CD4-positive, CD25-positive, alpha-beta regulatory T cell (primary cell): ENCODE measurements around the gene FAM24A. TPM values are rescaled to one million over a fixed set of nuclear protein-coding genes. Genes with fewer than 3 reads are reported as not detected.

Experiments used
- ATAC-seq, 2 donors: fragments of 150-1000 bp; cut with Tn5 transposase; one replicate each; pipeline ENCODE4 v1.10.0; 2021; ENCODE audit warnings: low read depth in 2 of 2, moderate number of reproducible peaks in 2 of 2, moderate library complexity in 1 of 2
- DNase-seq, 3 donors: peaks; one replicate each; pipeline versions ENCODE4 v3.0.0 to v3.0.0-alpha.2; 2012 to 2022; ENCODE audit warnings: mixed read lengths in 1 of 3
- H3K27ac ChIP-seq: one replicate; pipeline ENCODE4 v1.7.0; 2013; ENCODE audit warnings: mild to moderate bottlenecking, low read length; ENCODE audit not compliant: insufficient read depth, poor library complexity, severe bottlenecking
- H3K27me3 ChIP-seq: one replicate; pipeline ENCODE4 v1.7.0; 2013; ENCODE audit warnings: low read length; ENCODE audit not compliant: control insufficient read depth, insufficient read depth
- H3K36me3 ChIP-seq: one replicate; pipeline ENCODE4 v1.7.0; 2013; ENCODE audit warnings: mild to moderate bottlenecking, low read length, moderate library complexity; ENCODE audit not compliant: control insufficient read depth, insufficient read depth
- H3K4me1 ChIP-seq: 2 replicates; pipeline ENCODE4 v1.7.0; 2013; ENCODE audit warnings: mild to moderate bottlenecking, low read length; ENCODE audit not compliant: insufficient read depth, control insufficient read depth, poor library complexity, severe bottlenecking
- H3K4me3 ChIP-seq: one replicate; pipeline ENCODE4 v1.7.0; 2013; ENCODE audit warnings: low read depth, mild to moderate bottlenecking, low read length, moderate library complexity
- H3K9me3 ChIP-seq, 2 experiments: 1 replicate in 1 of 2; 2 replicates in 1 of 2; pipeline ENCODE4 v1.7.0; 2013; ENCODE audit warnings: low read length in 2 of 2, mild to moderate bottlenecking in 1 of 2, moderate library complexity in 1 of 2; ENCODE audit not compliant: control insufficient read depth in 2 of 2
- H3K27ac Mint-ChIP-seq, 3 donors: one replicate each; pipeline ENCODE4 v1.8.0; 2020 to 2022; ENCODE audit warnings: mild to moderate bottlenecking in 3 of 3, mixed read lengths in 3 of 3, moderate library complexity in 2 of 3
- H3K27me3 Mint-ChIP-seq: one replicate; pipeline ENCODE4 v1.8.0; 2022; ENCODE audit warnings: mild to moderate bottlenecking, mixed read lengths
- H3K36me3 Mint-ChIP-seq: one replicate; pipeline ENCODE4 v1.8.0; 2020; ENCODE audit warnings: mixed read lengths
- H3K4me1 Mint-ChIP-seq, 4 donors: one replicate each; pipeline ENCODE4 v1.8.0; 2020 to 2022; ENCODE audit warnings: mixed read lengths in 4 of 4, mild to moderate bottlenecking in 1 of 4
- H3K4me3 Mint-ChIP-seq, 4 donors: one replicate each; pipeline ENCODE4 v1.8.0; 2020 to 2022; ENCODE audit warnings: mild to moderate bottlenecking in 4 of 4, mixed read lengths in 4 of 4, moderate library complexity in 3 of 4
- H3K9me3 Mint-ChIP-seq, 7 donors: one replicate each; pipeline ENCODE4 v1.8.0; 2020 to 2022; ENCODE audit warnings: mixed read lengths in 7 of 7, mild to moderate bottlenecking in 3 of 7, moderate library complexity in 2 of 7
- polyA plus RNA-seq, 4 donors: library from polyadenylated mRNA; unstranded; fragments of 300-500 nt; fragmentation: Illumina TruSeq; gene quantifications; one replicate each; pipeline ENCODE4 v1.2.3, GENCODE V29; 2021
- total RNA-seq: library from RNA; stranded (reverse); gene quantifications from one replicate; pipeline ENCODE4 v1.2.3, GENCODE V29; 2022

Gene FAM24A
- total and polyA plus RNA-seq, 5 donors from 2014 or later = not detected

GRCh38 chr10:122939133-122939855 is 28.9 kb downstream of the FAM24A start:
- Histone ChIP-seq H3K27ac (no peak overlapping the region), H3K9me3 (no peaks in the 10 kb centered on the region), H3K27me3 (no peaks in the 10 kb centered on the region), H3K4me3 (no peak overlapping the region), H3K4me1 (no peaks in the 10 kb centered on the region), H3K36me3 (peaks cover 29% of the 10 kb centered on the region)
- no peaks in the 10 kb centered on the region for H3K9me3 Mint-ChIP-seq
- DNase-seq = no peak
- no peak for ATAC-seq
- no peak overlapping the region for H3K4me3 Mint-ChIP-seq
- H3K27me3 Mint-ChIP-seq = no peaks in the 10 kb centered on the region
- no peak overlapping the region for H3K27ac Mint-ChIP-seq
- peaks cover 47% of the 10 kb centered on the region for H3K36me3 Mint-ChIP-seq
- peaks cover 5 to 12% (median 10%) of the 10 kb centered on the region in 4 donors for H3K4me1 Mint-ChIP-seq

DNA sequence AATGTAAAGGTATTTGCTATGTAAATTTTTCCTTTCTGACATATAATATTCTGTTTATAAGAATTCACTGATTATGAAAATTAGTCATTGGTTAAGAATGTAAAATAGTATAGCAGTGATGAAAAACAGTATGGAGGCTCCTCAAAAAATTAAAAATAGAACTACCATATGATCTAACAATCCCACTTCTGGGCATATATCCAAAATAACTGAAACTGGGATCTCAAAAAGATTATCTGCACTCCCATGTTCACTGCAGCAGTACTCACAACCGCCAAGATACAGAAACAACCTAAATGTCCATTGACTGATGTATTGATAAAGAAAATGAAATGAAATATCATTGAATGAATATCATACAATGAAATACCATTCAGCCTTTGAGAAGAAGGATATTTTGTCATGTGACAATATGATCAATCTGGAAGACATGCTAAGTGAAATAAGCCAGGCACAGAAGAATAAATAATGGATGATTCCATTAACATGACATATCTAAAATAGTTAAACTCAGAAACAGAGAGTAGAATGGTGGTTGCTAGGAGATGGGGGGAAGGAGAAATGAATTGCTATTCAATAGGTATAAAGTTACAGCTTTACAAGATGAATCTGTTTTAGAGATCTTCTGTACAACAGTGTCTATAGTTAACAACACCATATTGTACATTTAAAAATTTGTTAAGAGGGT is 29.6 kb downstream of the FAM24A start:
- Mint-ChIP-seq H3K4me1 (peaks cover 4 to 12% (median 10%) of the 10 kb centered on the region in 4 donors), H3K4me3 (no peak overlapping the region), H3K36me3 (peaks cover 47% of the 10 kb centered on the region), H3K27ac (no peak overlapping the region), H3K9me3 (no peaks in the 10 kb centered on the region), H3K27me3 (no peaks in the 10 kb centered on the region)
- Histone ChIP-seq H3K9me3 (no peaks in the 10 kb centered on the region), H3K36me3 (peaks cover 29% of the 10 kb centered on the region), H3K4me3 (no peak overlapping the region), H3K27ac (no peak overlapping the region), H3K4me1 (no peaks in the 10 kb centered on the region), H3K27me3 (no peaks in the 10 kb centered on the region)
- ATAC-seq (no peak), DNase-seq (no peak)

- no peaks in the 10 kb centered on the region for H3K27me3 ChIP-seq
- ATAC-seq (no peak), DNase-seq (no peak)
- H3K4me1 ChIP-seq = peaks cover 13% of the 10 kb centered on the region
- H3K36me3 Mint-ChIP-seq = peaks cover 27% of the 10 kb centered on the region
- H3K27me3 Mint-ChIP-seq = no peaks in the 10 kb centered on the region
- H3K9me3 ChIP-seq = peaks cover 0 to under 1% of the 10 kb centered on the region in 2 experiments
- H3K4me1 Mint-ChIP-seq = peaks cover 28 to 39% (median 34%) of the 10 kb centered on the region in 4 donors
- H3K27ac ChIP-seq = no peak overlapping the region
- H3K36me3 ChIP-seq = peaks cover 26% of the 10 kb centered on the region
- peaks cover 0 to 2% (median 0%) of the 10 kb centered on the region in 7 donors for H3K9me3 Mint-ChIP-seq
- H3K27ac Mint-ChIP-seq = no peak overlapping the region
- H3K4me3 Mint-ChIP-seq = peak overlapping the region in 1 of 4 donors; percentile 39
- H3K4me3 ChIP-seq = no peak overlapping the region
These were observed 38.9 kb downstream of the FAM24A start for GRCh38 chr10:122949296-122949695.

DNA sequence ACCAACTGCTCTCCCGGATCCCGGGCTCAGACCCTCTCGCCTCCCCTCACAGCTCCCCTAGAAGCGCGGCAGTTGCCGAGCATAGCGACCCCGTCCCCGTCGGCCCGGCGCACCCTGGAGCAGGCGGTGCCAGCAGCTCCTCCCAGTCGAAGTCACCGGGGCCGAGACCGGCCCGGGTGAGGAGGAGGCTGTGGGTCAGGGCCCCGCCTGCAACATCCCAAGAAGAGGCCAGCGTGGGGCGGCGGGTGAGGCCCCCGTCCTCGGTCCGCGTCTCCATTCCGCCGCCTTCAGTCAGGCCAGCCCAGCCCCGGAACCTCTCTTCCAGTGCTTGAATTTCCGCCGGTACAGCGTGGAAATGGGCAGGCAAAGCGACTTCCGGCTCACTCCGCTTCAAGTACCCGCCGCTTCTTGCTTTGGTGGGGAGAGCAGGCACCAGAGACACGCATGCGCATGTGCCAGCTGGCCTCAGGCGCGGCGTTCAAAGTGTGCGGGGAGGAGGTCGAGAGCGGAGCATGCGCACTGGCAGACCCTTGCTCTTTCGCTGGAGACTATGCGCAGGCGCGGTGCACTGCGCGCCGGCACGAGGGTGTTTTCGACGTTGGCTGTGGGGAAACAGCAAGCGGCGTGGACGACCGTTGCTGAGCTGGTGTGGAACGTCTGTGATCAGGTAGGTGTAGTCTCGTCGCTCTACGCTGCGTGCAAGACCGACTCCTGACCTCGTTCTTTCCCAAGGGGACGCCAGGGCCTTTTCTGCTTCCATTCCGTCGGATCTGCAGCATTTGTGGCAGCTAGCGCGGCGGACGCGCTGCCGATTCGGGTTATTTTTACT is 43.7 kb downstream of the FAM24A start, which contains the start of gene C10orf88:
Gene C10orf88 (minus strand): TSS at position 326 of the 829 bp plus-strand sequence. CDS start 49 bp downstream, at position 277.
- Histone ChIP-seq H3K27ac (peak within 1 kb of the TSS; percentile 65), H3K9me3 (peaks cover 0 to 6% of the 10 kb centered on the region in 2 experiments), H3K36me3 (no peaks in the 10 kb centered on the region), H3K4me1 (peaks cover 17% of the 10 kb centered on the region), H3K4me3 (peak within 1 kb of the TSS; percentile 85), H3K27me3 (no peaks in the 10 kb centered on the region)
- peaks cover 9% of the 10 kb centered on the region for H3K27me3 Mint-ChIP-seq
- H3K4me3 Mint-ChIP-seq = peak within 1 kb of the TSS; percentile 92 to 95 (median 94)
- H3K4me1 Mint-ChIP-seq = peaks cover 25 to 48% (median 32%) of the 10 kb centered on the region in 4 donors
- H3K9me3 Mint-ChIP-seq = peaks cover 0 to 3% (median 0%) of the 10 kb centered on the region in 7 donors
- H3K27ac Mint-ChIP-seq = peak within 1 kb of the TSS; percentile 91 to 95 (median 92)
- H3K36me3 Mint-ChIP-seq = peaks cover 9% of the 10 kb centered on the region
- DNase-seq (peak; percentile 97 to 99 (median 97)), ATAC-seq (peak; percentile 97 to 98)

DNA sequence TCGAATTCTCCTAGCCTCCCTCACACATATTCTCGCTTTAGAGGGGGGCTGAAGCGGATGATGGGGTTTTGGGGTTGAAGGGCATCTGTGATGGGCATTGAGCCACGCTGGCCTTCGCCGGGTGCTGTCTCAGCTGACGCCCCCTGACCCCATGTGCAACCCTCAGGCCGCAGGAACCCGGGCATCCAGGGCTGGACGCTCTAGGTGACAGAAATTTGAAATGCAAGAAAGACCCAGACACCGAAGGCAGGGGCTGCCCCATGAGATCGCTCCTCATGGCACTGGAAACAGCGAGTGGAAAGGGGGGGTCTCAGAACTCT is 44.3 kb downstream of the FAM24A start:
- H3K9me3 Mint-ChIP-seq = peaks cover 0 to 3% (median 0%) of the 10 kb centered on the region in 7 donors
- H3K27ac Mint-ChIP-seq = peak overlapping the region; percentile 91 to 95 (median 92)
- H3K4me3 ChIP-seq = no peak overlapping the region
- no peaks in the 10 kb centered on the region for H3K36me3 ChIP-seq
- H3K27me3 Mint-ChIP-seq = peaks cover 9% of the 10 kb centered on the region
- H3K27me3 ChIP-seq = no peaks in the 10 kb centered on the region
- ATAC-seq = no peak
- peaks cover 17% of the 10 kb centered on the region for H3K4me1 ChIP-seq
- H3K36me3 Mint-ChIP-seq = peaks cover 10% of the 10 kb centered on the region
- H3K27ac ChIP-seq = no peak overlapping the region
- H3K9me3 ChIP-seq = peaks cover 0 to 6% of the 10 kb centered on the region in 2 experiments
- peak overlapping the region; percentile 56 to 95 (median 93) for H3K4me3 Mint-ChIP-seq
- H3K4me1 Mint-ChIP-seq = peaks cover 20 to 47% (median 29%) of the 10 kb centered on the region in 4 donors
- no peak for DNase-seq

- Histone ChIP-seq H3K4me3 (no peak overlapping the region), H3K4me1 (peaks cover 17% of the 10 kb centered on the region), H3K36me3 (no peaks in the 10 kb centered on the region), H3K27me3 (no peaks in the 10 kb centered on the region), H3K27ac (no peak overlapping the region), H3K9me3 (peaks cover 0 to 6% of the 10 kb centered on the region in 2 experiments)
- Mint-ChIP-seq H3K9me3 (peaks cover 0 to 3% (median 0%) of the 10 kb centered on the region in 7 donors), H3K4me1 (peaks cover 10 to 38% (median 21%) of the 10 kb centered on the region in 4 donors), H3K4me3 (peak overlapping the region in 1 of 4 donors; percentile 95), H3K27ac (no peak overlapping the region), H3K27me3 (peaks cover 9% of the 10 kb centered on the region), H3K36me3 (peaks cover 6% of the 10 kb centered on the region)
- no peak for ATAC-seq
- DNase-seq = no peak
These were observed 45.5 kb downstream of the FAM24A start for GRCh38 chr10:122955892-122956291.

DNA sequence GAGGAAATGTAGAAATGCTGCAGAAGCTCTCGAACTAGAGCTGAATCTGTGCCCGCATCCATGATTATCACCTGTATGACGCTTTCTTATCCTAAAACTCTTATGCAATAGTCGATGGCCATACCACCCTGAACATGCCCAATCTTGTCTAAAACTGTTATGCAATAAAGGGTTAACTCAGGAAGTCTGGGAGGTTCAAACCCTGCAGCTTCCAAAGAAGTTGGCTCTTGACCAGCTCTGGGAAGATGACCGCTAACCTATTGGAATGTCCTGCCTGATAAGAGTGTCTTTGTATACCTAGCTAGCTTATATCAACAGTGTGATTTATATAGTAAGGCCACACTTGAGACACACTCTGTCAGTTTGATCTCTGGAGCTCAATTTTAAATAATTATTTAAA is 47.1 kb downstream of the FAM24A start:
- H3K27me3 ChIP-seq = peaks cover 8% of the 10 kb centered on the region
- ATAC-seq = no peak
- peaks cover 0 to 6% of the 10 kb centered on the region in 2 experiments for H3K9me3 ChIP-seq
- Mint-ChIP-seq H3K9me3 (peaks cover 0 to 3% (median 0%) of the 10 kb centered on the region in 7 donors), H3K4me3 (no peak overlapping the region), H3K36me3 (peaks cover 6% of the 10 kb centered on the region), H3K4me1 (peaks cover 10 to 27% (median 16%) of the 10 kb centered on the region in 4 donors), H3K27ac (no peak overlapping the region), H3K27me3 (peaks cover 14% of the 10 kb centered on the region)
- H3K4me1 ChIP-seq = peaks cover 15% of the 10 kb centered on the region
- H3K36me3 ChIP-seq = no peaks in the 10 kb centered on the region
- H3K4me3 ChIP-seq = no peak overlapping the region
- H3K27ac ChIP-seq = no peak overlapping the region
- DNase-seq = no peak
